Inflammatory macrophage (primary cell): ENCODE results near the gene MYO9B.

ENCODE experiments used
- DNase-seq, 2 donors: peaks; one replicate each; pipeline ENCODE4 v3.0.0-alpha.2; 2020 to 2022
- total RNA-seq, 18 experiments: gene quantifications; one replicate each; lab custom pipeline; 2026; ENCODE audit warnings: mixed read lengths in 6 of 18, inconsistent platforms in 2 of 18; lab: John Stamatoyannopoulos, UW

Gene MYO9B
- total RNA-seq, result 120 to 816 (median 411) reads per million in 18 experiments

GRCh38 chr19:17075035-17075863 is at the start of gene MYO9B, which contains the start of gene HAUS8:
TSS of gene MYO9B (plus strand) at chr19:17075777. CDS start at chr19:17101718, 25,941 bp downstream.
TSS of gene HAUS8 (minus strand) at chr19:17075452. CDS start at chr19:17075422, 30 bp downstream.
- peak; percentile 100 for DNase-seq

GRCh38 chr19:17025991-17026658 is 49.5 kb upstream of the MYO9B start:
- peak; percentile 50 to 53 for DNase-seq

GRCh38 chr19:17026706-17027534 is 48.7 kb upstream of the MYO9B start, which contains the start of gene CPAMD8:
TSS of gene CPAMD8 (minus strand) at chr19:17026810. CDS start at chr19:17026642, 168 bp downstream.
- no peak for DNase-seq

- DNase-seq, result no peak
Observed at GRCh38 chr19:17027535-17027975, 48.0 kb upstream of the MYO9B start.

GRCh38 chr19:17031741-17032140 is 43.8 kb upstream of the MYO9B start:
- DNase-seq, result no peak

GRCh38 chr19:17035842-17036424 is 39.6 kb upstream of the MYO9B start:
- DNase-seq, result peak; percentile 85 to 89

GRCh38 chr19:17036640-17037039 is 38.9 kb upstream of the MYO9B start:
- DNase-seq, result no peak

- DNase-seq, result no peak
Observed at GRCh38 chr19:17037184-17037583, 38.4 kb upstream of the MYO9B start.

- no peak for DNase-seq
Observed at GRCh38 chr19:17037966-17038500, 37.5 kb upstream of the MYO9B start.

- no peak for DNase-seq
Observed at GRCh38 chr19:17041976-17042375, 33.6 kb upstream of the MYO9B start.

GRCh38 chr19:17043744-17044143 is 31.8 kb upstream of the MYO9B start:
- no peak for DNase-seq

- no peak for DNase-seq
Observed at GRCh38 chr19:17045907-17046502, 29.6 kb upstream of the MYO9B start.

GRCh38 chr19:17048885-17049453 is 26.6 kb upstream of the MYO9B start:
- no peak for DNase-seq

GRCh38 chr19:17049711-17050280 is 25.8 kb upstream of the MYO9B start:
- no peak for DNase-seq

GRCh38 chr19:17052439-17052838 is 23.1 kb upstream of the MYO9B start:
- DNase-seq, result peak; percentile 52 to 54

- no peak for DNase-seq
Observed at GRCh38 chr19:17054746-17055145, 20.8 kb upstream of the MYO9B start.

GRCh38 chr19:17055636-17056035 is 19.9 kb upstream of the MYO9B start:
- DNase-seq, result peak in 1 of 2 donors; percentile 28

GRCh38 chr19:17058236-17058635 is 17.3 kb upstream of the MYO9B start:
- no peak for DNase-seq

GRCh38 chr19:17060802-17061201 is 14.8 kb upstream of the MYO9B start:
- DNase-seq, result peak; percentile 71 to 87

GRCh38 chr19:17061205-17061604 is 14.4 kb upstream of the MYO9B start:
- no peak for DNase-seq

- DNase-seq, result no peak
Observed at GRCh38 chr19:17061691-17062090, 13.9 kb upstream of the MYO9B start.
